SKM-1 treated with dmso at 0.1 percent for 144 hours (cell line): ENCODE results near the gene MTARC2.

Experiments used
- DNase-seq: peaks from one replicate; lab custom pipeline; 2025; ENCODE audit not compliant: unreplicated experiment; lab: John Stamatoyannopoulos, UW

Gene MTARC2

GRCh38 chr1:220767312-220768125 lies 19.4 kb downstream of the MTARC2 start:
- DNase-seq, result no peak

- DNase-seq, result peak; percentile 86
These were observed 20.0 kb downstream of the MTARC2 start for GRCh38 chr1:220768126-220768601.

GRCh38 chr1:220769205-220769604 lies 21.1 kb downstream of the MTARC2 start:
- DNase-seq, result no peak

- no peak for DNase-seq
These were observed 22.3 kb downstream of the MTARC2 start for GRCh38 chr1:220770245-220770913.

- DNase-seq, result no peak
These were observed 24.7 kb downstream of the MTARC2 start for GRCh38 chr1:220772846-220773245.

- DNase-seq, result peak; percentile 37
These were observed 27.2 kb downstream of the MTARC2 start for GRCh38 chr1:220775240-220775853.

GRCh38 chr1:220776254-220776653 lies 28.1 kb downstream of the MTARC2 start:
- no peak for DNase-seq

- DNase-seq, result peak; percentile 34
These were observed 28.7 kb downstream of the MTARC2 start for GRCh38 chr1:220776720-220777326.

GRCh38 chr1:220783453-220783852 lies 35.3 kb downstream of the MTARC2 start:
- no peak for DNase-seq

GRCh38 chr1:220784751-220785150 lies 36.6 kb downstream of the MTARC2 start:
- DNase-seq, result no peak

GRCh38 chr1:220785166-220786056 lies 37.3 kb downstream of the MTARC2 start:
- DNase-seq, result no peak

GRCh38 chr1:220786057-220786336 lies 37.9 kb downstream of the MTARC2 start:
- no peak for DNase-seq

GRCh38 chr1:220786337-220787068 lies 38.4 kb downstream of the MTARC2 start, which contains the start of gene MTARC1:
MTARC1 (plus strand) TSS chr1:220786913; CDS start chr1:220786945, 32 bp downstream.
- peak; percentile 84 for DNase-seq

- peak; percentile 17 for DNase-seq
These were observed 39.0 kb downstream of the MTARC2 start for GRCh38 chr1:220787069-220787619.

GRCh38 chr1:220788900-220789299 lies 40.8 kb downstream of the MTARC2 start:
- no peak for DNase-seq

- DNase-seq, result peak; percentile 75
These were observed 41.5 kb downstream of the MTARC2 start for GRCh38 chr1:220789532-220790147.

GRCh38 chr1:220791285-220791684 lies 43.2 kb downstream of the MTARC2 start:
- DNase-seq, result peak; percentile 29

GRCh38 chr1:220791956-220792355 lies 43.8 kb downstream of the MTARC2 start:
- DNase-seq, result no peak

- no peak for DNase-seq
These were observed 48.4 kb downstream of the MTARC2 start for GRCh38 chr1:220796530-220796929.
